GM12878 (cell line): ENCODE measurements around the gene ADRA2C.

Experiments used
- EZH2 ChIP-seq: IDR thresholded peaks from 2 replicates; pipeline ENCODE4 v1.6.1; 2012; ENCODE audit warnings: low read depth, mild to moderate bottlenecking, control low read depth, inconsistent platforms, low read length, borderline replicate concordance; ENCODE audit not compliant: control insufficient read depth
- KDM1A ChIP-seq: fragments of 200-600 bp; sonication (generic); IDR thresholded peaks from 2 replicates; pipeline ENCODE4 v1.6.1; 2016; ENCODE audit warnings: borderline replicate concordance
- RCOR1 ChIP-seq: conservative IDR thresholded peaks from 2 replicates; pipeline ENCODE4 v1.6.1; 2012; ENCODE audit warnings: low read depth, low read length, improper control_type of control experiment
- SP1 ChIP-seq: IDR thresholded peaks from one replicate; pipeline ENCODE4 v1.6.1; 2011; ENCODE audit warnings: low read depth, low read length
- TF ChIP-seq, protein P1 (sequence below), 3 experiments: IDR thresholded peaks in 2 of 3; conservative IDR thresholded peaks in 1 of 3; 2 replicates each; pipeline ENCODE4 v1.5.1; 2011; ENCODE audit warnings: low read depth in 3 of 3, low read length in 3 of 3, mild to moderate bottlenecking in 3 of 3, control low read depth in 2 of 3, moderate library complexity in 2 of 3, inconsistent platforms in 1 of 3, mixed read lengths in 1 of 3; ENCODE audit not compliant: control insufficient read depth in 2 of 3, insufficient read depth in 1 of 3; ENCODE audit errors: extremely low read depth in 1 of 3

DNA sequence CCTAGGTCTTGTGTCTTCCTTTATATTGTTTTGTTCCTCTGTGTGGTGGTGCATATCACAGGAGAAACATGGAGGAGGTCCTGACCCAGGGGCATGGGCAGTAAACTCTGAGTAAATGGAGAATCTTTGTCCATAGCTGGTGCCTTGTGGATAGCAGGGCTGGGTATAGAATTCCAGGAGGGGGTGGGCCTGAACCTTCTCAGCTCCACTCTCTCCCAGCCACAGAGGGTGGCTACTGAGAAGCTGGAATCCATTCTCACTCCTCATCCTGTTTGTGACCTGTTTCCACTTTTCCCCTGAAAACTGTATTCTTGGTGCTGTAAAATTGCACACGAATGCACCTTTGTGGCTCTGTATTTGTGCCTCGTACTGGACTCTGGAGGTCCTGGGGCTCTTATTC is 47.7 kb upstream of the ADRA2C start:
- TF ChIP-seq EZH2, result no peak
- TF ChIP-seq SP1, result no peak
- TF ChIP-seq, protein P1, sequence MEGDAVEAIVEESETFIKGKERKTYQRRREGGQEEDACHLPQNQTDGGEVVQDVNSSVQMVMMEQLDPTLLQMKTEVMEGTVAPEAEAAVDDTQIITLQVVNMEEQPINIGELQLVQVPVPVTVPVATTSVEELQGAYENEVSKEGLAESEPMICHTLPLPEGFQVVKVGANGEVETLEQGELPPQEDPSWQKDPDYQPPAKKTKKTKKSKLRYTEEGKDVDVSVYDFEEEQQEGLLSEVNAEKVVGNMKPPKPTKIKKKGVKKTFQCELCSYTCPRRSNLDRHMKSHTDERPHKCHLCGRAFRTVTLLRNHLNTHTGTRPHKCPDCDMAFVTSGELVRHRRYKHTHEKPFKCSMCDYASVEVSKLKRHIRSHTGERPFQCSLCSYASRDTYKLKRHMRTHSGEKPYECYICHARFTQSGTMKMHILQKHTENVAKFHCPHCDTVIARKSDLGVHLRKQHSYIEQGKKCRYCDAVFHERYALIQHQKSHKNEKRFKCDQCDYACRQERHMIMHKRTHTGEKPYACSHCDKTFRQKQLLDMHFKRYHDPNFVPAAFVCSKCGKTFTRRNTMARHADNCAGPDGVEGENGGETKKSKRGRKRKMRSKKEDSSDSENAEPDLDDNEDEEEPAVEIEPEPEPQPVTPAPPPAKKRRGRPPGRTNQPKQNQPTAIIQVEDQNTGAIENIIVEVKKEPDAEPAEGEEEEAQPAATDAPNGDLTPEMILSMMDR (IDR thresholded peaks at IDR 0.05 in 2 of 3, conservative IDR thresholded peaks at IDR 0.05 in 1 of 3; ENCODE audit: control insufficient read depth in 2 of 3, extremely low read depth in 1 of 3, insufficient read depth in 1 of 3, low read depth in 3 of 3, low read length in 3 of 3), result no peak
- no peak for TF ChIP-seq RCOR1
- TF ChIP-seq KDM1A, result no peak
